KG1 (cell line): ENCODE data around the gene MANSC1.

Experiments
- DNase-seq: peaks from one replicate; lab custom pipeline; 2025; lab: John Stamatoyannopoulos, UW

The MANSC1 gene

GRCh38 chr12:12349711-12350665 is at the start of gene MANSC1:
Gene MANSC1, minus strand, starts transcription at chr12:12350242. Its CDS starts 6,928 bp downstream, at chr12:12343314.
- peak; percentile 23 for DNase-seq

GRCh38 chr12:12399161-12399560 is 49.1 kb upstream of the MANSC1 start:
- DNase-seq, result no peak

GRCh38 chr12:12398026-12398859 is 48.2 kb upstream of the MANSC1 start:
- no peak for DNase-seq

- no peak for DNase-seq
Measured at GRCh38 chr12:12397184-12397583, 47.1 kb upstream of the MANSC1 start.

- no peak for DNase-seq
Measured at GRCh38 chr12:12396694-12397093, 46.7 kb upstream of the MANSC1 start.

GRCh38 chr12:12393171-12393570 is 43.1 kb upstream of the MANSC1 start:
- DNase-seq, result no peak

GRCh38 chr12:12392413-12392812 is 42.4 kb upstream of the MANSC1 start:
- no peak for DNase-seq

GRCh38 chr12:12387501-12387900 is 37.5 kb upstream of the MANSC1 start:
- no peak for DNase-seq

GRCh38 chr12:12384571-12385340 is 34.7 kb upstream of the MANSC1 start:
- no peak for DNase-seq

- DNase-seq, result no peak
Measured at GRCh38 chr12:12381982-12382381, 31.9 kb upstream of the MANSC1 start.

- no peak for DNase-seq
Measured at GRCh38 chr12:12380949-12381593, 31.0 kb upstream of the MANSC1 start.

- no peak for DNase-seq
Measured at GRCh38 chr12:12379831-12380730, 30.0 kb upstream of the MANSC1 start.

GRCh38 chr12:12378616-12379015 is 28.6 kb upstream of the MANSC1 start:
- DNase-seq, result no peak

- DNase-seq, result no peak
Measured at GRCh38 chr12:12376646-12377448, 26.8 kb upstream of the MANSC1 start.

- no peak for DNase-seq
Measured at GRCh38 chr12:12372946-12373722, 23.1 kb upstream of the MANSC1 start.

- DNase-seq, result no peak
Measured at GRCh38 chr12:12367482-12367998, 17.5 kb upstream of the MANSC1 start.

GRCh38 chr12:12366701-12367481 is 16.8 kb upstream of the MANSC1 start:
- DNase-seq, result no peak

- no peak for DNase-seq
Measured at GRCh38 chr12:12365931-12366431, 15.9 kb upstream of the MANSC1 start.
